K562 (cell line): Measurements from ENCODE around the gene DLGAP3. TPM values are rescaled to one million over a fixed set of nuclear protein-coding genes. Genes with fewer than 3 reads are reported as not detected.
A peak's percentile ranks its signal among the peaks of the same experiment; 100 is the strongest.

Experiments used
- CCNT2 ChIP-seq: IDR thresholded peaks from 2 replicates; pipeline ENCODE4 v1.6.1; 2011; ENCODE audit warnings: borderline replicate concordance, low read depth, mild to moderate bottlenecking, moderate library complexity, mixed read lengths, low read length; ENCODE audit not compliant: insufficient read length; ENCODE audit errors: extremely low read depth
- CXXC5 ChIP-seq: fragments of 250-450 bp; sonication (Bioruptor Pico); IDR thresholded peaks from 2 replicates; pipeline ENCODE4 v1.8.0; 2022; ENCODE audit warnings: inconsistent platforms, mild to moderate bottlenecking, moderate library complexity
- EP400 ChIP-seq: fragments of 450-650 bp; IDR thresholded peaks from 2 replicates; pipeline ENCODE4 v1.6.1; 2017; ENCODE audit warnings: antibody characterized with exemption, mild to moderate bottlenecking, moderate library complexity
- ESRRA ChIP-seq: fragments of 450-650 bp; IDR thresholded peaks from 2 replicates; pipeline ENCODE4 v1.6.1; 2014; ENCODE audit warnings: low read depth, mild to moderate bottlenecking, moderate library complexity, borderline replicate concordance
- ETV5 ChIP-seq: sonication (generic); formaldehyde crosslinking; IDR thresholded peaks from 2 replicates; pipeline ENCODE4 v1.4.0; 2020; ENCODE audit warnings: low read depth, mild to moderate bottlenecking, missing genetic modification reagents
- HNRNPK ChIP-seq: fragments of 200-400 bp; formaldehyde crosslinking; IDR thresholded peaks from one replicate; pipeline ENCODE4 v1.6.1; 2018; ENCODE audit warnings: mild to moderate bottlenecking, low read depth, low read length; ENCODE audit not compliant: poor library complexity, severe bottlenecking
- LCOR ChIP-seq: sonication (generic); formaldehyde crosslinking; IDR thresholded peaks from 2 replicates; pipeline ENCODE4 v1.8.0; 2022; ENCODE audit warnings: mild to moderate bottlenecking, missing genetic modification reagents
- NCOA2 ChIP-seq, 2 experiments: fragments of 450-650 bp; IDR thresholded peaks; 2 replicates each; pipeline ENCODE4 v1.6.1; 2018; ENCODE audit warnings: mild to moderate bottlenecking in 2 of 2, moderate library complexity in 1 of 2; ENCODE audit not compliant: partially characterized antibody in 2 of 2
- PCBP2 ChIP-seq: fragments of 200-400 bp; formaldehyde crosslinking; IDR thresholded peaks from 2 replicates; pipeline ENCODE4 v1.6.1; 2018; ENCODE audit warnings: low read length, low read depth, mild to moderate bottlenecking, moderate library complexity; ENCODE audit not compliant: poor library complexity, severe bottlenecking
- RBBP5 ChIP-seq: fragments of 200-600 bp; sonication (generic); IDR thresholded peaks from 2 replicates; pipeline ENCODE4 v1.6.1; 2012; ENCODE audit warnings: borderline replicate concordance, mild to moderate bottlenecking, low read length, control low read depth, inconsistent platforms; ENCODE audit not compliant: insufficient read depth, poor library complexity, severe bottlenecking
- RBM34 ChIP-seq: fragments of 200-400 bp; formaldehyde crosslinking; IDR thresholded peaks from 2 replicates; pipeline ENCODE4 v1.6.1; 2018; ENCODE audit warnings: low read length, borderline replicate concordance; ENCODE audit not compliant: insufficient read depth
- SP2 ChIP-seq: IDR thresholded peaks from 2 replicates; pipeline ENCODE4 v1.6.1; 2011; ENCODE audit warnings: mild to moderate bottlenecking, low read depth, low read length, moderate library complexity; ENCODE audit not compliant: poor library complexity, severe bottlenecking; ENCODE audit errors: extremely low read depth
- TCF3 ChIP-seq: sonication (generic); formaldehyde crosslinking; IDR thresholded peaks from 2 replicates; pipeline ENCODE4 v1.4.0; 2020; ENCODE audit warnings: mild to moderate bottlenecking, missing genetic modification reagents
- ZBTB11 ChIP-seq, 3 experiments: fragments of 200-800 bp in 1 of 3; fragments of 250-450 bp in 1 of 3; fragments of 450-650 bp in 1 of 3; sonication (Bioruptor Pico) in 1 of 3; sonication (Bioruptor generic) in 1 of 3; formaldehyde crosslinking in 1 of 3; IDR thresholded peaks; 2 replicates each; pipeline versions ENCODE4 v1.6.1 to v1.8.0; 2016 to 2022; ENCODE audit warnings: mild to moderate bottlenecking in 2 of 3, missing genetic modification characterization in 2 of 3, missing compliant biosample characterization in 1 of 3, moderate library complexity in 1 of 3
- ZNF121 ChIP-seq: sonication (generic); formaldehyde crosslinking; conservative IDR thresholded peaks from 2 replicates; pipeline ENCODE4 v1.8.0; 2022; ENCODE audit warnings: missing genetic modification reagents
- ZNF395 ChIP-seq: fragments of 200-800 bp; sonication (Bioruptor generic); IDR thresholded peaks from 2 replicates; pipeline ENCODE4 v1.6.1; 2017; ENCODE audit warnings: missing genetic modification characterization, missing compliant biosample characterization
- polyA plus RNA-seq, 8 experiments: library from polyadenylated mRNA; depleted of rRNA in 4 of 8; stranded (reverse) in 5 of 8; unstranded in 3 of 8; fragments of >200 nt; fragmentation: Nextera tagmentation in 2 of 8; fragmentation: Illumina TruSeq in 1 of 8; extraction: Ambion mirVana in 2 of 8; extraction: Trizol in 1 of 8; gene quantifications; 2 replicates each; pipeline versions ENCODE4 v1.2.1 to v1.2.3, GENCODE V29; 2011 to 2014; ENCODE audit warnings: inconsistent platforms in 1 of 8, missing spikeins in 1 of 8
- total RNA-seq, 7 experiments: library from RNA; depleted of rRNA in 6 of 7; stranded (reverse); fragments of >200 nt in 6 of 7; fragmentation: Illumina TruSeq in 2 of 7; extraction: Trizol in 2 of 7; gene quantifications; 2 replicates each; pipeline versions ENCODE4 v1.2.1 to v1.2.3, GENCODE V29; 2011 to 2021; ENCODE audit warnings: low replicate concordance in 1 of 7
- TF ChIP-seq, protein P1 (sequence below): fragments of 250-450 bp; sonication (Bioruptor Pico); IDR thresholded peaks from 2 replicates; pipeline ENCODE4 v1.5.0; 2021
- TF ChIP-seq, protein P2 (sequence below): fragments of 250-450 bp; sonication (Bioruptor Pico); IDR thresholded peaks from 2 replicates; pipeline ENCODE4 v1.6.1; 2021; ENCODE audit warnings: mild to moderate bottlenecking
- TF ChIP-seq, protein P3 (sequence below): fragments of 250-450 bp; sonication (Bioruptor Pico); IDR thresholded peaks from 2 replicates; pipeline ENCODE4 v1.9.0; 2021; ENCODE audit warnings: mild to moderate bottlenecking

DLGAP3 gene
- total and polyA plus RNA-seq, 9 of the 15 experiments (the other 6 are each of a cell fraction or from before 2014, with no cell fraction given) = 0.01 to 0.16 (median 0.07) TPM; not detected in 6

DNA sequence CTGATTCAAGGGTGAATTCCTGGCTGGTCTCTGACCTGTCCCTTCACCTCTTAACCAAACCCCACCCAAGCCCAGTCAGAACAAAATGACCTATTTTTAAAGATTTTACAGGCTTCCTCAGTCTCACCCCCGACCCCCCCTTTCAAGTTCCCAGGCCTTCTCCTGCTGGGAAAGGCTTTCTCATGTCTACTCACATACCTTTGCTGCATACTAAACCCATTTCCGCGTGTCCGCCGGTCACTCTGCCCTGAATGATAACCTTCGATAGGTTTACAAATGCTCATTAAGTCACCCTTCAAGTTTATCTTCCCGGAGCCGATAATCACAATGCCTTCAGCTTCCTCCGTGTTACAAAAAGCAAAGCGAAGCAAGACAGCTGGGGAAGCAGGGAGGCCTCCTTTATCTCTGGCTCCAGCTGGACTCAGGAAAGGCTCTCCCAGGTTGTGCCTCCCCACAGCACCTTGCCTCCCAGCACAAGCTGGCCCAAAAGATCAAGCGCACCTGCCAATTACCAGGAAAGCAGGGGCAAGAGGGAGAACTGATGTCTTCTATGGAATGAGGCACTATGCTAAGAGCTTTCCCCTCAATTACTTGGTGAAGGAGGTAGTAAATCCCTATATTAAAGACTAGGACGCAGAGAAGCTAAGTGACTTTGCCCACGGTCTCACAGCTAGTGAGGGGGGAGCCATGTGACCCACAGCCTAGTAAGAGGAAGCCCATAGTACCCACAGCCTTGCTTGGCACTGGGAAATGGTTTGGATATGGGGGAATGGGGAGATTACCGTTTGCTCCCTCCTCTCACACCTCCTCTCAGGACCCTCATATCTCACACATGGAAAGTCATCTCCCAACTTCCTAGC lies 85.8 kb downstream of the DLGAP3 start (continued):
- TF ChIP-seq EP400 (peak; percentile 30; the same call in 1 of the 2 replicates), HNRNPK (no peak), CXXC5 (CRISPR knock-in tag) (peak; percentile 97), ZBTB11 (CRISPR knock-in tag; IDR thresholded peaks at IDR 0.05) (peak in 1 of 3 experiments; percentile 73; a peak in 1 of 6 replicates), TCF3 (CRISPR knock-in tag) (peak; percentile 100), ETV5 (CRISPR knock-in tag) (peak; percentile 85), PCBP2 (no peak), NCOA2 (IDR thresholded peaks at IDR 0.05; ENCODE audit: partially characterized antibody in 2 of 2) (peak in 1 of 2 experiments; percentile 65), LCOR (no peak), ZNF395 (CRISPR knock-in tag) (peak; percentile 98), RBBP5 (peak; percentile 54), ESRRA (peak; percentile 60), RBM34 (no peak), SP2 (no peak), CCNT2 (peak; percentile 80), ZNF121 (CRISPR knock-in tag) (no peak)
- TF ChIP-seq, protein P1, sequence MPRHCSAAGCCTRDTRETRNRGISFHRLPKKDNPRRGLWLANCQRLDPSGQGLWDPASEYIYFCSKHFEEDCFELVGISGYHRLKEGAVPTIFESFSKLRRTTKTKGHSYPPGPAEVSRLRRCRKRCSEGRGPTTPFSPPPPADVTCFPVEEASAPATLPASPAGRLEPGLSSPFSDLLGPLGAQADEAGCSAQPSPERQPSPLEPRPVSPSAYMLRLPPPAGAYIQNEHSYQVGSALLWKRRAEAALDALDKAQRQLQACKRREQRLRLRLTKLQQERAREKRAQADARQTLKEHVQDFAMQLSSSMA (CRISPR knock-in tag) = no peak
- TF ChIP-seq, protein P2, sequence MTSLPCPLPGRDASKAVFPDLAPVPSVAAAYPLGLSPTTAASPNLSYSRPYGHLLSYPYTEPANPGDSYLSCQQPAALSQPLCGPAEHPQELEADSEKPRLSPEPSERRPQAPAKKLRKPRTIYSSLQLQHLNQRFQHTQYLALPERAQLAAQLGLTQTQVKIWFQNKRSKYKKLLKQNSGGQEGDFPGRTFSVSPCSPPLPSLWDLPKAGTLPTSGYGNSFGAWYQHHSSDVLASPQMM = no peak
- TF ChIP-seq, protein P3, sequence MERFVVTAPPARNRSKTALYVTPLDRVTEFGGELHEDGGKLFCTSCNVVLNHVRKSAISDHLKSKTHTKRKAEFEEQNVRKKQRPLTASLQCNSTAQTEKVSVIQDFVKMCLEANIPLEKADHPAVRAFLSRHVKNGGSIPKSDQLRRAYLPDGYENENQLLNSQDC (CRISPR knock-in tag) = 0 out of 2 replicates have a peak, but pooled peaks have one; percentile 47
